ENCODE measurements around the gene TSPAN7. TPM values are rescaled to one million over a fixed set of nuclear protein-coding genes. Genes with fewer than 3 reads are reported as not detected.

The TSPAN7 gene
- total RNA-seq, 1 experiment from 2014 or later: 3.5 TPM

GRCh38 chrX:38672646-38673045 lies 111.3 kb downstream of the TSPAN7 start:
- no CpG with 5 or more reads among the region's 3 CpGs for WGBS (ENCODE audit: extremely low coverage, insufficient read length, low lambda C conversion rate)
- DNase-seq: no peak
- H2BK12ac ChIP-seq (ENCODE audit: insufficient read length, low read depth, low read length): no peak overlapping the region

More at GRCh38 chrX:38672646-38673045, 111.3 kb downstream of the TSPAN7 start:
- H2BK15ac ChIP-seq (ENCODE audit: low read depth, low read length): no peak overlapping the region
- no peak overlapping the region for H3K56ac ChIP-seq (ENCODE audit: insufficient read length, low read depth, low read length)
- no peak overlapping the region for H3K23ac ChIP-seq (ENCODE audit: insufficient read length, low read depth, low read length)
- H3K36me3 Mint-ChIP-seq (ENCODE audit: insufficient read depth in 1 of 3, low read depth in 3 of 3): peaks cover 0 to 2% (median 0%) of the 10 kb centered on the region in 3 experiments; a peak in 2 of 7 replicates
- no peak overlapping the region for H3T11ph ChIP-seq (ENCODE audit: low read length)
- no peak overlapping the region for H2AK5ac ChIP-seq (ENCODE audit: insufficient read length, low read length)
- H4K8ac ChIP-seq (replicated peaks; ENCODE audit: insufficient read length, low read depth, low read length): no peak overlapping the region
- no peak overlapping the region for H3K4me3 Mint-ChIP-seq
- H4K5ac ChIP-seq (ENCODE audit: insufficient read length, low read depth, low read length): no peak overlapping the region
- H4K20me1 ChIP-seq (ENCODE audit: control insufficient read depth, insufficient read depth, insufficient read length): no peaks in the 10 kb centered on the region
- H3K79me1 ChIP-seq (ENCODE audit: insufficient read depth, low read depth, low read length, poor library complexity, severe bottlenecking): no peaks in the 10 kb centered on the region
- no peaks in the 10 kb centered on the region for H3K79me2 ChIP-seq (ENCODE audit: insufficient read depth, low read length)
- H2BK20ac ChIP-seq (ENCODE audit: low read depth, low read length, poor library complexity, severe bottlenecking): no peak overlapping the region
- no peak overlapping the region for H3K4ac ChIP-seq (ENCODE audit: low read depth, low read length)
- no peaks in the 10 kb centered on the region for H3K27me3 Mint-ChIP-seq (ENCODE audit: low read depth)
- H3K23me2 ChIP-seq (ENCODE audit: insufficient read length, low read depth, low read length, poor library complexity, severe bottlenecking): no peaks in the 10 kb centered on the region
- H3K27ac ChIP-seq (ENCODE audit: insufficient read length, low read depth, low read length): no peak overlapping the region
- H2AFZ ChIP-seq (ENCODE audit: low read length): no peak overlapping the region
- no peak overlapping the region for H3K27ac Mint-ChIP-seq
- H3K9ac ChIP-seq (ENCODE audit: extremely low read depth, insufficient read length, low read length): no peak overlapping the region
- no peak overlapping the region for H4K91ac ChIP-seq (ENCODE audit: insufficient read length, low read depth, low read length)
- no peak overlapping the region for H3K18ac ChIP-seq (ENCODE audit: insufficient read length, low read depth, low read length)
- no peaks in the 10 kb centered on the region for H3K4me1 ChIP-seq (ENCODE audit: insufficient read depth, low read length)
- no peak overlapping the region for H3K4me2 ChIP-seq (ENCODE audit: insufficient read depth, insufficient read length, low read length)
- H3K14ac ChIP-seq (ENCODE audit: insufficient read depth, low read length): no peak overlapping the region
- peaks cover 58 to 73% of the 10 kb centered on the region in 2 experiments for H3K9me3 Mint-ChIP-seq
- no peaks in the 10 kb centered on the region for H3K9me3 ChIP-seq (ENCODE audit: control insufficient read depth, low read depth, low read length)
- no peak for TF ChIP-seq CTCF (conservative IDR thresholded peaks at IDR 0.05)
- H3K4me1 Mint-ChIP-seq: no peaks in the 10 kb centered on the region
- H2BK120ac ChIP-seq (ENCODE audit: low read depth, low read length, poor library complexity, severe bottlenecking): no peak overlapping the region
- no peaks in the 10 kb centered on the region for H3K27me3 ChIP-seq (ENCODE audit: insufficient read depth, low read length)
- H2BK5ac ChIP-seq (ENCODE audit: insufficient read length, low read length): no peak overlapping the region

All from H9 (cell line).